Activated CD8-positive, alpha-beta memory T cell treated with anti-CD3 and anti-CD28 coated beads, Interleukin-2, amount 50 U/mL, for 48 hours (primary cell): ENCODE measurements around the gene OGFR.
"Not testable (repeated sequence)": the region's sequence is repeated elsewhere in the genome, so short reads cannot be mapped to it uniquely, and the experiment has no call there.

Experiments
- DNase-seq: peaks from one replicate; pipeline ENCODE4 v3.0.0-alpha.2; 2020

The OGFR gene

GRCh38 chr20:62844182-62844581 is 39.5 kb downstream of the OGFR start:
- no peak for DNase-seq

- no peak for DNase-seq
Observed at GRCh38 chr20:62845416-62846160, 41.0 kb downstream of the OGFR start.

- DNase-seq: no peak
Observed at GRCh38 chr20:62846166-62846890, 41.7 kb downstream of the OGFR start.

DNA sequence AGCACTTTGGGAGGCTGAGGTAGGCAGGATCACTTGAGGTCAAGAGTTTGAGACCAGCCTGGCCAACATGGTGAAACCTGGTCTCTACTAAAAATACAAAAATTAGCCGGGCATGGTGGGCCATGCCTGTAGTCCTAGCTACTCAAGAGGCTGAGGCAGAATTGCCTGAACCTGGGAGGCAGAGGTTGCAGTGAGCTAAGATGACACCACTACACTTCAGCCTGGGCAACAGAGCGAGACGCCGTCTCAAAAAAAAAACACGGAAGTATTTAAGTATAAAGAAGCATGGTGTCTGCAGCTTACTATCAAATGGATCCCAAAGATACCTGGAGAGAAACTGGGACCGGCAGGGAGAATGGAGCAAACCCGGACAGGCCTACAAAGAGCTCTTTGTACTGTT is 44.3 kb downstream of the OGFR start:
- DNase-seq: not testable (repeated sequence)

DNA sequence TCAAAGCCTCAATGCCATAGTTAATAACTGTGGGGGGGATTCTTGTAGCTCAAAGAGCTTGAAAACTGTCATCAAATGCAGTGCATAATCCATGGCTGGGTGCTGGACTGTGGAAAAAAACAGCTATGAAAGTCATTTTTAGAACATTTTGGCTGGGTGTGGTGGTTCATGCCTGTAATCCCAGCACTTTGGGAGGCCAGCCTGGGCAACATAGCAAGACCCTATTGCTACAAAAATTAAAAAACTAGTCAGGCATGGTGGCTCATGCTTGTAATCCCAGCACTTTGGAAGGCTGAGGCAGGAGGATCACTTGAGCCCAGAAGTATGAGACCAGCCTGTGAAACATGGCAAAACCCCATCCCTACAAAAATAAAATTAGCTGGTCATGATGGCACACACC is 44.8 kb downstream of the OGFR start:
- DNase-seq: no peak

DNA sequence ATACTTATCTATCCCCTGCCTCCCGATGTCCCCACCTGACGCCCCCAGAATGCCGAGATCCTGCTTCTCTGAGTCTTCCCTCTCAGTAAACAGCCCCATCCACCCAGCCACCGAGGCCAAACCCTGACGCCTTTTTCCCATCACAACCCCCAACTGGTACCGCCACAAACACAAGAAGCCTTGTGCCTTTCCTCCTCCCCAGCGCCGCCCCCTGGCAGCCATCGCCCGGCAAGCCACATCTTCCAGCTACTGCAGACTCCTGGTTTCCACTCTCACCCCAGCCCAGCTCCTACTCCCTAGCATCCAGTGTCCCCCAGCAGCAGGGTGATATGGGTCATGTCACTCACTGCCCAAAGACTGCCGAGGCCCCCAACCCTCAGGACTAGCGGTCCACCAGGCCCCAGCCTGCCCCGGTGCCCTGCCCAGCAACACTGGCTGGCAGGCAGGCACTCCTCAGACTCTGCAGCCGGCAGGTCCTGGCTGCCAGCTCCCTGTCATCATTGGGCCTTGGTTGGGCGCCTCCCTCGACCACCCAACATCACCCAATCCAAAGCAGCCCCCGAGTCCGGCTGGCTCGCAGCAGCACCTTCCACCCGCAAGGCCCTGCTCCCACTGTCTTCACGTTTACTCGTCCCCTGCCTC is 45.8 kb downstream of the OGFR start:
- no peak for DNase-seq

DNA sequence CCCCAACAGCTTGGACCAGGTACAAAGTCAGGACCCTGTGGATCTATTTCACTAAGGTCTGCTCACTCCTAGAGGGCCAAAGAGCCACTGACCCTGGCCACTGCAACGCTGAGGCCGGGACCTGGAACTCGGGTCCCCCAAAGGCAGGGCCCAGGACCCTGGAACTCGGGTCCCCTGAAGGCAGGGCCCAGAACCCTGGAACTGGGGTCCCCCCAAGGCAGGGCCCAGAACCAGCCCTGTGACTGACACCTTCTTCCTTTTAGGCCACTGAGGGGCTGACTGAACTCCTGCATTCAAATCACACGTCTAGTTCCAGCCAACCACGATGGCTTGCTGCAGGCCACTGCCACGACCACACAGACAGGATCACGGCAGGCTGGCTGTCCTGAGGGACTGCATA is 47.6 kb downstream of the OGFR start:
- no peak for DNase-seq

GRCh38 chr20:62852841-62853240 is 48.2 kb downstream of the OGFR start:
- no peak for DNase-seq

DNA sequence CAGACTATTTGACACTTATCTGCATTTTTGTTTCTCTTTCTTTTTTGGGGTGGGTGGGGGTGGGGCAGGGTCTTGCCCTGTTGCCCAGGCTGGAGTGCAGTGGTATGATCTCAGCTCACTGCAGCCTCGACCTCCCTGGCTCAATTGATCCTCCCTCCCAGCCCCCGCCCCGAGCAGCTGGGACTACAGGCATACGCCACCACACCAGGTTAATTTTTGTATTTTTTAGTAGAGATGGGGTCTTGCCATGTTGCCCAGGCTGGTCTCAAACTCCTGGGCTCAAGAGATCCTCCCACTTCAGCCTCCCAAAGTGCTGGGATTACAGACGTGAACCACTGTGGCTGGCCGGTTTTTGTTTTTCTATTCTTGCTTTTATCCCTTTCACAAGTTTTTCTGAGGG is 48.7 kb downstream of the OGFR start:
- DNase-seq: not testable (repeated sequence)

DNA sequence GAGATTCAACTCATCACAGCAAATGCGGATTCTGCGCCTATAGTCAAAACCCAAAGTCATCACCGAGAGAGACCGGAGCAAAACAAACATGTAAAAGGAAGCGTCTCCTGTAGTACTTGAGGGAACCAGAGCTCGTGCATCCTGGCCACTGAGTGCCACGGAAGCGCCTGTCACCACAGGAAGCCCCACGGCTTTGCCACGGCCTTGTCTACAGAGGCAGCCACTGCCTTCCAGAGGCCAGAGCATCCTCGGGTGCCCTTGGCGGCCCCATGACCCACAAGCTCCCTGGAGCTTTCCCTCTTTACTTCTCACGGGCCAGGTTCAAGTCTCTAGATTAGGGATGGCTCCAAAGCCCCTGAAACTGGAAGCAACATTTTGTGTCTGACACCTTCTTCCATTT is 49.5 kb downstream of the OGFR start:
- no peak for DNase-seq

DNA sequence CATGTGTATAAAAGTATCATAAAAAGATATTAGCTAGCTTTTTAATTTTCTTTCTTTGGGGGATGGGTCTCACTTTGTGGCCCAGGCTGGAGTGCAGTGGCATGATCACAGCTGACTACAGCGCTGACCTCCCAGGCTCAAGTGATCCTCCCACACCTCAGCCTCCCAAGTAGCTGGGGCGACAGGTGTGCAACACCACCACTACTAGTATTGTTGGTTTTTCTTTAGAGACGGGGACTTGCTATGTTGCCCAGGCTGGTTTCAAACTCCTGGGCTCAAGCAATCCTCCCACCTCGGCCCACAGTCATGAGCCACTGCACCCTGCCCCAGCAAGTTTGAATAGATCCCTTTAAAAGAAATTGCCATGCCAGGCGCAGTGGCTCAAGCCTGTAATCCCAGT is 50.5 kb downstream of the OGFR start:
- no peak for DNase-seq

DNA sequence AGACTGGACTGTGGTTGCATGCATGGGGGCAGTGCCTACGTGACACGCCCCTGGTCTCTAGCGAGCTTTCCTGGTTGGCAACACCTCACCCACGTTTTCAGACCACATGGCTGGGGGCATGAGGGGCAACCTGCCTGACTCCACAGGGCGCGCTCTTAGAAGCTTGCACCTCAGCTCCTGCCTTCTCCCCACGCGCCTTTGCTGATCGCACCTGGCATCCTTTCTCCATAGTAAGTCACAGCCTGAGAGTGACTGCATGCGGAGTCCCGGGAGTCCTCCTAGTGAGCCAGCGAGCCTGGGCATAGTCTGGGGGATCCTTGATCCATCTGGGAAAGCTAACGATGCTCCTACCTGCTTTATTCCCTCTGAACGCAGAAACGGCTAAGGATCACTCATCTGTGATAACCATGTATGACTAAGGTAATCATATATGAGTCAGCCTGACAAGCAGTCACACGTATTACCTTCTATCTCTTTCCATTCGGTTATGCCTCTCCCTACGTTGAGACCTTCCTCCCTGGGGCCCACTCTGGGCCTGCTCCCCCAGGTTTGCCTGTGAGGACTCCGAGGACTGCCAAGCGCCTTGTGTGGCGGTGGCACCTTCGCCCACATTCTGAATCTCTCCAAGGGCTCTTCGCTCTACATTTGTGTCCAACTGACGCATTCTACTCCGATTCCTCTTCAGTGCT is 52.4 kb downstream of the OGFR start:
- no peak for DNase-seq

GRCh38 chr20:62858058-62858830 is 53.6 kb downstream of the OGFR start:
- no peak for DNase-seq

GRCh38 chr20:62859721-62860120 is 55.1 kb downstream of the OGFR start:
- no peak for DNase-seq

GRCh38 chr20:62860391-62860923 is 55.8 kb downstream of the OGFR start:
- no peak for DNase-seq

- peak; percentile 73 for DNase-seq
Observed at GRCh38 chr20:62860924-62861691, 56.5 kb downstream of the OGFR start.

GRCh38 chr20:62861726-62862336 is 57.2 kb downstream of the OGFR start, which contains the start of gene TCFL5:
TSS of gene TCFL5 (minus strand) at chr20:62861822. CDS start at chr20:62861670, 152 bp downstream.
- DNase-seq: peak; percentile 100
